GM10266 (cell line): Measurements from ENCODE around the gene UVRAG.

ENCODE experiments used
- DNase-seq: peaks from one replicate; pipeline ENCODE4 v3.0.0; 2012; ENCODE audit errors: extremely low spot score
- TF ChIP-seq, protein P1 (sequence below): IDR thresholded peaks from 2 replicates; pipeline ENCODE4 v1.5.1; 2012; ENCODE audit warnings: mild to moderate bottlenecking, low read depth; ENCODE audit not compliant: control insufficient read depth, insufficient read depth; ENCODE audit errors: missing control alignments

The UVRAG gene

DNA sequence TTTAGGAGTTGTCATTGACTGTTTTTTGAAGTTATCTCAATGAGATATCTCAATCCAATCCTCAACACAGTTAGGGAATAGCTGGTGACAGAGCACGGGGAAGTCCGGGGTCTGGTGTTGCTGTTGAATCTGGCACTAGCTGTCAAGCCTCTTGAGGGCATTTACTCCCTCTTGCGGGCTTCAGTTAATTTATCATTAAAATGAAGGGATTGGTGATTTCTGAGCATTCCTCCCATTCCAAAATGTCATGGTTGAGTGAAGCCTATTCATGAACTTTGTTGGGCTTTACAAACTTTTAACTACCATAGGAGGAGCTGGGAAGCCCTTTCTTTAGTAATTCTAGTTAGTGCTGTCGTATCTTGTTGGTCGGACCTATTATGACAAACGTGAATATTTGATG, 40.2 kb downstream of the UVRAG start:
- no peak for DNase-seq
- TF ChIP-seq, protein P1, sequence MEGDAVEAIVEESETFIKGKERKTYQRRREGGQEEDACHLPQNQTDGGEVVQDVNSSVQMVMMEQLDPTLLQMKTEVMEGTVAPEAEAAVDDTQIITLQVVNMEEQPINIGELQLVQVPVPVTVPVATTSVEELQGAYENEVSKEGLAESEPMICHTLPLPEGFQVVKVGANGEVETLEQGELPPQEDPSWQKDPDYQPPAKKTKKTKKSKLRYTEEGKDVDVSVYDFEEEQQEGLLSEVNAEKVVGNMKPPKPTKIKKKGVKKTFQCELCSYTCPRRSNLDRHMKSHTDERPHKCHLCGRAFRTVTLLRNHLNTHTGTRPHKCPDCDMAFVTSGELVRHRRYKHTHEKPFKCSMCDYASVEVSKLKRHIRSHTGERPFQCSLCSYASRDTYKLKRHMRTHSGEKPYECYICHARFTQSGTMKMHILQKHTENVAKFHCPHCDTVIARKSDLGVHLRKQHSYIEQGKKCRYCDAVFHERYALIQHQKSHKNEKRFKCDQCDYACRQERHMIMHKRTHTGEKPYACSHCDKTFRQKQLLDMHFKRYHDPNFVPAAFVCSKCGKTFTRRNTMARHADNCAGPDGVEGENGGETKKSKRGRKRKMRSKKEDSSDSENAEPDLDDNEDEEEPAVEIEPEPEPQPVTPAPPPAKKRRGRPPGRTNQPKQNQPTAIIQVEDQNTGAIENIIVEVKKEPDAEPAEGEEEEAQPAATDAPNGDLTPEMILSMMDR: no peak

- TF ChIP-seq, protein P1: no peak
- no peak for DNase-seq
These were observed 41.9 kb downstream of the UVRAG start for GRCh38 chr11:75856912-75857311.

- no peak for DNase-seq
- TF ChIP-seq, protein P1: no peak
These were observed 43.0 kb downstream of the UVRAG start for GRCh38 chr11:75858042-75858441.

- TF ChIP-seq, protein P1: no peak
- DNase-seq: no peak
These were observed 43.6 kb downstream of the UVRAG start for GRCh38 chr11:75858613-75859012.

DNA sequence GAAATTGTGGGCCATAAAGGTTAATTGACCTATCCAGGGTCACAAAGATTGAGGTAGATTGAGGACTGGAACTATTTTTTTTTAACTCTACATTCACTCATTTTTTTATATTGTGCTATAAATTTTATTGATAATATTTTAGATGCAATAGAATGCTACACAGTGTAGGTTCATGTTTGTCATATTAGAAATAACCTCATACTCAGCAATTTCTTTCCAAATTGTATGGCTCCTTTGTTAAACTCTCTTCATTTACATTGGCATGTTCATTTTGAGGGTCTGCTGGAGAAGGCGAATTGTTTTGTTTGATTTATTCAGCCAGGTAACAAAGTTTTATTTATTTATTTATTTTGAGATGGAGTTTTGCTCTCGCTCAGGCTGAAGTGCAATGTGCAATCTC, 44.6 kb downstream of the UVRAG start:
- TF ChIP-seq, protein P1: no peak
- no peak for DNase-seq

GRCh38 chr11:75862437-75862836, 47.4 kb downstream of the UVRAG start:
- DNase-seq: no peak
- TF ChIP-seq, protein P1: no peak

- TF ChIP-seq, protein P1: peak; percentile 52
- peak; percentile 44 for DNase-seq
These were observed 52.9 kb downstream of the UVRAG start for GRCh38 chr11:75867778-75868374.
